Heart left ventricle (tissue), 16 donors: ENCODE results near the gene UNC13B. TPM values are rescaled to one million over a fixed set of nuclear protein-coding genes. Genes with fewer than 3 reads are reported as not detected.

Experiments used
- ATAC-seq, 4 donors: fragments of 200-7000 bp; cut with Tn5 transposase; one replicate each; pipeline ENCODE4 v1.9.1; 2020 to 2022; ENCODE audit warnings: moderate library complexity in 4 of 4, mild to moderate bottlenecking in 3 of 4, moderate number of reproducible peaks in 1 of 4
- DNase-seq, 5 donors: peaks; one replicate each; pipeline ENCODE4 v3.0.0-alpha.2; 2020
- H3K27ac ChIP-seq, 12 donors: fragments of 200-600 bp; sonication (generic) in 4 of 12; one replicate each; pipeline versions ENCODE4 v1.5.0 to v1.8.0; 2016 to 2022; ENCODE audit warnings: mild to moderate bottlenecking in 2 of 12
- H3K27me3 ChIP-seq, 9 donors: fragments of 200-600 bp; sonication (generic) in 2 of 9; one replicate each; pipeline versions ENCODE4 v1.5.1 to v1.8.0; 2016 to 2022; ENCODE audit warnings: mild to moderate bottlenecking in 3 of 9
- H3K36me3 ChIP-seq, 9 donors: fragments of 200-600 bp; sonication (generic) in 2 of 9; one replicate each; pipeline versions ENCODE4 v1.5.0 to v1.8.0; 2018 to 2022; ENCODE audit warnings: mild to moderate bottlenecking in 2 of 9
- H3K4me1 ChIP-seq, 12 donors: fragments of 200-600 bp; sonication (generic) in 4 of 12; one replicate each; pipeline versions ENCODE4 v1.5.0 to v1.8.0; 2016 to 2022; ENCODE audit warnings: mild to moderate bottlenecking in 3 of 12
- H3K4me3 ChIP-seq, 12 donors: fragments of 200-600 bp; sonication (generic) in 4 of 12; one replicate each; pipeline versions ENCODE4 v1.5.0 to v1.8.0; 2017 to 2022; ENCODE audit warnings: mild to moderate bottlenecking in 9 of 12, moderate library complexity in 4 of 12
- H3K9me3 ChIP-seq, 12 donors: fragments of 200-600 bp; sonication (generic) in 4 of 12; one replicate each; pipeline versions ENCODE4 v1.5.0 to v1.8.0; 2016 to 2022; ENCODE audit warnings: mild to moderate bottlenecking in 1 of 12
- POLR2A ChIP-seq, 2 donors: fragments of 450-650 bp; IDR thresholded peaks; one replicate each; pipeline ENCODE4 v1.6.1; 2017; ENCODE audit warnings: antibody characterized with exemption in 2 of 2, mild to moderate bottlenecking in 2 of 2, moderate library complexity in 2 of 2
- WGBS, 4 donors: extraction: QIAGEN DNeasy Blood & Tissue Kit in 2 of 4; methylation state at CpG; one replicate each; pipeline versions ENCODE4 v1.1.5 to v1.1.7; 2013 to 2018; 5-methylcytosine and 5-hydroxymethylcytosine counted together
- intact Hi-C, 10 donors: fragments of 100-400 bp; cut with DNase I; formaldehyde crosslinking; loops; one replicate each; pipeline versions ENCODE4 v1.11.1 to v1.14.2; 2022
- polyA plus RNA-seq, 2 donors: library from polyadenylated mRNA; stranded (reverse); fragments of 200-250 nt; gene quantifications; one replicate each; pipeline ENCODE4 v1.2.3, GENCODE V29; 2013
- total RNA-seq, 9 donors: library from RNA; depleted of rRNA in 2 of 9; stranded (reverse); fragments of >200 nt in 2 of 9; fragmentation: NEBNext Ultra II Directional in 3 of 9; extraction: Animal tissue kit (Norgen Biotek cat#: 25700) in 3 of 9; gene quantifications; one replicate each; pipeline versions ENCODE4 v1.1.0 to v1.2.4, GENCODE V29; 2016 to 2023
- TF ChIP-seq, protein P1 (sequence below), 12 donors: fragments of 200-600 bp; sonication (generic) in 4 of 12; IDR thresholded peaks; one replicate each; pipeline versions ENCODE4 v1.5.0 to v1.8.0; 2018 to 2022; ENCODE audit warnings: antibody characterized with exemption in 12 of 12, mild to moderate bottlenecking in 5 of 12
- donor health status: ischemic (EF 13 %, LVEDD 7.1; RV severe dilation, severe dysfunction).
- donor health status: healthy with polysubstance abuse.
- donor health status: DM: no; HTN: yes; CAD: no.
- donor health status: DM: no; HTN: no; CAD: no.
- donor health status: ischemic (EF 25% LVEDD 6.9; RV normal size, moderate dysfunction).
- donor health status: ischemic (EF 25% LVEDD 5.7; RV mildly dilated, moderate dysfunction).
- donor health status: healthy.
- donor health status: DM: yes; HTN: yes; CAD: no.
- donor health status: ischemic (EF 35%, LVEDD 5.7; RV mildly dilated, moderate dysfunction).
- donor health status: nonischemic (EF 11% LVEDD 7.7; RV severe dilation, severe dysfunction).
- donor health status: DM: yes; HTN: yes; CAD: no.
- donor health status: PGD.
- donor health status: ischemic (EF 29% LVEDD 5.4; RV normal size, mild dysfunction).
- donor health status: nonischemic (EF 23%, LVEDD 6.1; RV moderate dilation, normal function).

Gene UNC13B
- total and polyA plus RNA-seq, 11 donors, result 8.1 to 30.2 (median 21.2) TPM

DNA sequence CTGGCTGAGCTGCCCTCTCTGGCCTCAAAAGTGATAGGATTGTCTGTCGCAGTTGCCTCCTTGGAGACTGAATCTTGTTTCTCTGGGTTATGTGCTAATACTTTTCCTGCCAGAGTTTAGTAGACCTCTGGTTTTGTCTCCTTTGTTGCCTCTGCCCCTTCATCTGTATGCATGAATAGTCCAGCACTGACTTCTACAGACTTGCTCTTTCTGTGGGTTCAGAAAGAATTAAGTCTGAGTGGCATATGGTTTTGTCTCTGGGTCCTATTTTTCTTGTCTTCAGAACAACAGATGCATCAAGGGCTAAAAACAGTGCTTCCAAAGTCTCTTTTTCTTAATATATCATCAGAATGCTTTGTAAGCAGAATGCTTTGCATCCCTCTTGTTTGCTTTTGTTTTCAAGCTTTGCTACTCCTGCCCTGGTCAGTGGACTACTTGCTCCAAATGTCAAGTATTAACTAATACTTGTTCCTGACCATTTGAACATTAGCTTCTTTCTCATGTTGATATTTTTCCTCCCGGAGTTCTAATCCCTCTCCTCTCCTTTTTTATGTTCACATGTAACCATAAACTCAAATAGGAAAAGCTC lies 131.7 kb downstream of the UNC13B start:
- TF ChIP-seq, protein P1, sequence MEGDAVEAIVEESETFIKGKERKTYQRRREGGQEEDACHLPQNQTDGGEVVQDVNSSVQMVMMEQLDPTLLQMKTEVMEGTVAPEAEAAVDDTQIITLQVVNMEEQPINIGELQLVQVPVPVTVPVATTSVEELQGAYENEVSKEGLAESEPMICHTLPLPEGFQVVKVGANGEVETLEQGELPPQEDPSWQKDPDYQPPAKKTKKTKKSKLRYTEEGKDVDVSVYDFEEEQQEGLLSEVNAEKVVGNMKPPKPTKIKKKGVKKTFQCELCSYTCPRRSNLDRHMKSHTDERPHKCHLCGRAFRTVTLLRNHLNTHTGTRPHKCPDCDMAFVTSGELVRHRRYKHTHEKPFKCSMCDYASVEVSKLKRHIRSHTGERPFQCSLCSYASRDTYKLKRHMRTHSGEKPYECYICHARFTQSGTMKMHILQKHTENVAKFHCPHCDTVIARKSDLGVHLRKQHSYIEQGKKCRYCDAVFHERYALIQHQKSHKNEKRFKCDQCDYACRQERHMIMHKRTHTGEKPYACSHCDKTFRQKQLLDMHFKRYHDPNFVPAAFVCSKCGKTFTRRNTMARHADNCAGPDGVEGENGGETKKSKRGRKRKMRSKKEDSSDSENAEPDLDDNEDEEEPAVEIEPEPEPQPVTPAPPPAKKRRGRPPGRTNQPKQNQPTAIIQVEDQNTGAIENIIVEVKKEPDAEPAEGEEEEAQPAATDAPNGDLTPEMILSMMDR (IDR thresholded peaks at IDR 0.05), result no peak
- TF ChIP-seq POLR2A (IDR thresholded peaks at IDR 0.05), result no peak
- Histone ChIP-seq H3K36me3 (peaks cover 0 to 15% (median 0%) of the 10 kb centered on the region in 9 donors), H3K27ac (no peak overlapping the region), H3K4me3 (no peak overlapping the region), H3K4me1 (peaks cover 0 to 7% (median 0%) of the 10 kb centered on the region in 12 donors), H3K9me3 (no peaks in the 10 kb centered on the region), H3K27me3 (no peaks in the 10 kb centered on the region)
- intact Hi-C loops, result loop anchor here in 2 of 10 donors (10.0 kb wide), 2 partner anchors 69 to 79 kb away; no protein-coding TSS in a partner anchor
- no peak for ATAC-seq
- 91 to 97% (median 94%) methylated on average over 2 of the region's 2 CpGs for WGBS, 4 donors
- no peak for DNase-seq

DNA sequence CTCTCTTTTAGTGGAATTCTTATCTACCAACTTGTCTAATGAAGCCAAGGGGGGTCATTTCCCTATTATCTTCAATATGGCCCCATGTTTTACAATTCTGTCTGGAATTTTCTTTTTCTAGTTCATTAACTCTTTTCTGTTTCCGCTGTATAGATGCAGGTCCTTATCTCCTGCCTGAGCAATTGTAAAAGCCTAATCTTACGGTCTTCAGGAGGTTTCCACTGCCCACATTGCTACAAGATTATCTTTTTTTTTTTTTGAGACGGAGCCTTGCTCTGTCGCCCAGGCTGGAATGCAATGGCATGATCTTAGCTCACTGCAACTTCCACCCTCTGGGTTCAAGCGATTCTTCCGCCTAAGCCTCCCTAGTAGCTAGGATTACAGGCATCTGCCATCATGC lies 132.3 kb downstream of the UNC13B start:
- no peak for DNase-seq
- intact Hi-C loops, result loop anchor here in 2 of 10 donors (10.0 kb wide), 2 partner anchors 69 to 79 kb away; no protein-coding TSS in a partner anchor
- no peak for ATAC-seq
- Histone ChIP-seq H3K9me3 (no peaks in the 10 kb centered on the region), H3K27ac (no peak overlapping the region), H3K4me1 (peaks cover 0 to 7% (median 0%) of the 10 kb centered on the region in 12 donors), H3K4me3 (no peak overlapping the region), H3K27me3 (no peaks in the 10 kb centered on the region), H3K36me3 (peaks cover 0 to 15% (median 0%) of the 10 kb centered on the region in 9 donors)
- TF ChIP-seq, protein P1 (IDR thresholded peaks at IDR 0.05), result no peak
- TF ChIP-seq POLR2A (IDR thresholded peaks at IDR 0.05), result no peak
- WGBS, 4 donors, result 89 to 93% (median 91%) methylated on average over 6 of the region's 6 CpGs

DNA sequence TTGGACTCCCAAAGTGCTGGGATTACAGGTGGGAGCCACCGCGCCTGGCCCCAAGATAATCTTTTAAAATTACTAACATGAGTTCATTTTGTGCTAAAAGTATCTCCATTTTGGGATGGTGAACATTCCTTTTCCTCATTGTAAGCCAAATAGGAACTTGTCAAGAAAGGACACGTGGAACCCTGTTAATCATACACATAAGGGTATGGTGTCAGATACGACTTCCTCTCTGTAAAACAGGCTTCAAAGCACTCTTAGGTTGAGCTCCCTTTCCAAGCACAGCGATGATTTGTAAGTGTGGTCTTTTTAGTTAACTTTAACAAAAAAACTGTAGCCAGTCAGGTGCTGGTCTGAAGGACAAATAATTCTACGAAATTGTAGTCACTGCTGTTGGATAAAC lies 132.7 kb downstream of the UNC13B start:
- 94 to 99% (median 95%) methylated on average over 6 of the region's 6 CpGs for WGBS, 4 donors
- Histone ChIP-seq H3K36me3 (peaks cover 0 to 15% (median 0%) of the 10 kb centered on the region in 9 donors), H3K27me3 (no peaks in the 10 kb centered on the region), H3K4me1 (peaks cover 0 to 7% (median 0%) of the 10 kb centered on the region in 12 donors), H3K4me3 (no peak overlapping the region), H3K27ac (no peak overlapping the region), H3K9me3 (no peaks in the 10 kb centered on the region)
- TF ChIP-seq POLR2A (IDR thresholded peaks at IDR 0.05), result no peak
- TF ChIP-seq, protein P1 (IDR thresholded peaks at IDR 0.05), result no peak
- intact Hi-C loops, result loop anchor here in 2 of 10 donors (10.0 kb wide), 2 partner anchors 70 to 80 kb away; no protein-coding TSS in a partner anchor
- no peak for ATAC-seq
- DNase-seq, result no peak

- WGBS, 4 donors, result 89 to 91% (median 90%) methylated on average over 13 of the region's 13 CpGs
- intact Hi-C loops, result loop anchor here in 2 of 10 donors (10.0 kb wide), 2 partner anchors 71 to 81 kb away; no protein-coding TSS in a partner anchor
Observed at GRCh38 chr9:35295369-35296036, 133.7 kb downstream of the UNC13B start.

More at GRCh38 chr9:35295369-35296036, 133.7 kb downstream of the UNC13B start:
- peaks cover 0 to 21% (median 5%) of the 10 kb centered on the region in 9 donors for H3K36me3 ChIP-seq
- ATAC-seq (no peak), DNase-seq (no peak)
- H3K4me1 ChIP-seq, result peaks cover 0 to 7% (median 0%) of the 10 kb centered on the region in 12 donors
- H3K9me3 ChIP-seq, result no peaks in the 10 kb centered on the region
- no peak overlapping the region for H3K4me3 ChIP-seq
- no peaks in the 10 kb centered on the region for H3K27me3 ChIP-seq
- H3K27ac ChIP-seq, result no peak overlapping the region
- TF ChIP-seq, protein P1 (IDR thresholded peaks at IDR 0.05), result no peak
- TF ChIP-seq POLR2A (IDR thresholded peaks at IDR 0.05), result no peak
